HEK293 (cell line): Measurements from ENCODE around the gene ATAD2B.

Experiments used
- CTCF ChIP-seq: fragments of 450-650 bp; formaldehyde crosslinking; IDR thresholded peaks from 2 replicates; pipeline ENCODE4 v1.5.1; 2016; ENCODE audit warnings: missing biosample characterization, missing genetic modification characterization
- KLF1 ChIP-seq: fragments of 450-650 bp; formaldehyde crosslinking; IDR thresholded peaks from 2 replicates; pipeline ENCODE4 v1.5.1; 2016; ENCODE audit warnings: missing biosample characterization, missing genetic modification characterization
- MEIS1 ChIP-seq: sonication (generic); formaldehyde crosslinking; IDR thresholded peaks from 2 replicates; pipeline ENCODE4 v1.8.1; 2022; ENCODE audit warnings: missing genetic modification reagents, mild to moderate bottlenecking, borderline replicate concordance
- MYNN ChIP-seq: fragments of 450-650 bp; formaldehyde crosslinking; IDR thresholded peaks from 2 replicates; pipeline ENCODE4 v1.5.1; 2016; ENCODE audit warnings: missing biosample characterization, missing genetic modification characterization, borderline replicate concordance
- ZNF112 ChIP-seq: fragments of 450-650 bp; formaldehyde crosslinking; IDR thresholded peaks from 2 replicates; pipeline ENCODE4 v1.5.0; 2017; ENCODE audit warnings: missing biosample characterization, missing genetic modification characterization
- ZNF211 ChIP-seq: fragments of 450-650 bp; formaldehyde crosslinking; IDR thresholded peaks from 2 replicates; pipeline ENCODE4 v1.5.1; 2016; ENCODE audit warnings: low read depth, missing biosample characterization, missing genetic modification characterization
- ZNF791 ChIP-seq: fragments of 450-650 bp; formaldehyde crosslinking; IDR thresholded peaks from 2 replicates; pipeline ENCODE4 v1.5.1; 2016; ENCODE audit warnings: missing biosample characterization, missing genetic modification characterization
- ZNF830 ChIP-seq: fragments of 450-650 bp; IDR thresholded peaks from 2 replicates; pipeline ENCODE4 v1.5.0; 2018; ENCODE audit warnings: missing biosample characterization, missing genetic modification characterization, low read depth, mild to moderate bottlenecking, moderate library complexity
- TF ChIP-seq, protein P1 (sequence below): fragments of 450-650 bp; formaldehyde crosslinking; IDR thresholded peaks from 2 replicates; pipeline ENCODE4 v1.5.1; 2016; ENCODE audit warnings: missing biosample characterization, missing genetic modification characterization
- TF ChIP-seq, protein P2 (sequence below): fragments of 450-650 bp; formaldehyde crosslinking; IDR thresholded peaks from 2 replicates; pipeline ENCODE4 v1.5.1; 2017; ENCODE audit warnings: missing biosample characterization, missing genetic modification characterization

- TF ChIP-seq CTCF (tag by site-specific recombination): no peak
- no peak for TF ChIP-seq MYNN
- no peak for TF ChIP-seq MEIS1 (CRISPR knock-in tag)
- TF ChIP-seq ZNF112 (tag by site-specific recombination): no peak
- no peak for TF ChIP-seq KLF1 (tag by site-specific recombination)
- TF ChIP-seq, protein P1, sequence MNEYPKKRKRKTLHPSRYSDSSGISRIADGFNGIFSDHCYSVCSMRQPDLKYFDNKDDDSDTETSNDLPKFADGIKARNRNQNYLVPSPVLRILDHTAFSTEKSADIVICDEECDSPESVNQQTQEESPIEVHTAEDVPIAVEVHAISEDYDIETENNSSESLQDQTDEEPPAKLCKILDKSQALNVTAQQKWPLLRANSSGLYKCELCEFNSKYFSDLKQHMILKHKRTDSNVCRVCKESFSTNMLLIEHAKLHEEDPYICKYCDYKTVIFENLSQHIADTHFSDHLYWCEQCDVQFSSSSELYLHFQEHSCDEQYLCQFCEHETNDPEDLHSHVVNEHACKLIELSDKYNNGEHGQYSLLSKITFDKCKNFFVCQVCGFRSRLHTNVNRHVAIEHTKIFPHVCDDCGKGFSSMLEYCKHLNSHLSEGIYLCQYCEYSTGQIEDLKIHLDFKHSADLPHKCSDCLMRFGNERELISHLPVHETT (tag by site-specific recombination): no peak
- TF ChIP-seq ZNF791 (tag by site-specific recombination): no peak
- TF ChIP-seq ZNF830 (tag by site-specific recombination): no peak
- TF ChIP-seq, protein P2, sequence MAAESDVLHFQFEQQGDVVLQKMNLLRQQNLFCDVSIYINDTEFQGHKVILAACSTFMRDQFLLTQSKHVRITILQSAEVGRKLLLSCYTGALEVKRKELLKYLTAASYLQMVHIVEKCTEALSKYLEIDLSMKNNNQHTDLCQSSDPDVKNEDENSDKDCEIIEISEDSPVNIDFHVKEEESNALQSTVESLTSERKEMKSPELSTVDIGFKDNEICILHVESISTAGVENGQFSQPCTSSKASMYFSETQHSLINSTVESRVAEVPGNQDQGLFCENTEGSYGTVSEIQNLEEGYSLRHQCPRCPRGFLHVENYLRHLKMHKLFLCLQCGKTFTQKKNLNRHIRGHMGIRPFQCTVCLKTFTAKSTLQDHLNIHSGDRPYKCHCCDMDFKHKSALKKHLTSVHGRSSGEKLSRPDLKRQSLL (tag by site-specific recombination): no peak
- TF ChIP-seq ZNF211 (tag by site-specific recombination): no peak
Measured at GRCh38 chr2:23806201-23806600, 120.7 kb downstream of the ATAD2B start.
